HAP-1 (cell line): ENCODE data around the gene C16orf54.
"Not testable (repeated sequence)": the region's sequence is repeated elsewhere in the genome, so short reads cannot be mapped to it uniquely, and the experiment has no call there.

Source experiments
- DNase-seq, 2 experiments: peaks; one replicate each; pipeline ENCODE4 v3.0.0-alpha.2; 2016 to 2020; ENCODE audit warnings: low spot score in 2 of 2
- H3K27me3 ChIP-seq: fragments of 250-450 bp; sonication (Bioruptor Pico); 2 replicates; pipeline ENCODE4 v1.5.1; 2020; ENCODE audit warnings: low read depth, mild to moderate bottlenecking, moderate library complexity
- H3K36me3 ChIP-seq: fragments of 250-450 bp; sonication (Bioruptor Pico); replicated peaks from 2 replicates; pipeline ENCODE4 v1.5.1; 2020; ENCODE audit warnings: mild to moderate bottlenecking
- H3K4me1 ChIP-seq: fragments of 250-450 bp; sonication (Bioruptor Pico); 2 replicates; pipeline ENCODE4 v1.5.1; 2020; ENCODE audit warnings: mild to moderate bottlenecking
- H3K4me3 ChIP-seq: fragments of 250-450 bp; sonication (Bioruptor Pico); 2 replicates; pipeline ENCODE4 v1.5.1; 2020; ENCODE audit warnings: mild to moderate bottlenecking, moderate library complexity
- H3K9me3 ChIP-seq: fragments of 250-450 bp; sonication (Bioruptor Pico); 2 replicates; pipeline ENCODE4 v1.5.1; 2020; ENCODE audit warnings: mild to moderate bottlenecking, moderate library complexity
- in situ Hi-C: fragments of 300-500 bp; cut with MboI; formaldehyde crosslinking; loops from 3 replicates; pipeline ENCODE4 v1.14.3; 2020; ENCODE audit warnings: low sequenced_read_pairs, inconsistent platforms, mixed read lengths

The C16orf54 gene

GRCh38 chr16:29699324-29700219 lies 46.2 kb downstream of the C16orf54 start:
- in situ Hi-C loops, result loop anchor here (10.0 kb wide), 1 partner anchor 325 kb away; the partner anchor contains the start of gene C16orf92
- H3K36me3 ChIP-seq, result no peaks in the 10 kb centered on the region
- DNase-seq, result no peak
- H3K4me1 ChIP-seq, result peaks cover 3% of the 10 kb centered on the region; the same call in 1 of the 2 replicates
- no peaks in the 10 kb centered on the region; the same call in 1 of the 2 replicates for H3K9me3 ChIP-seq
- H3K27me3 ChIP-seq, result no peaks in the 10 kb centered on the region
- no peak overlapping the region for H3K4me3 ChIP-seq

GRCh38 chr16:29698484-29699323 lies 47.1 kb downstream of the C16orf54 start:
- in situ Hi-C loops, result loop anchor here (10.0 kb wide), 1 partner anchor 326 kb away; the partner anchor contains the start of gene C16orf92
- no peaks in the 10 kb centered on the region for H3K36me3 ChIP-seq
- DNase-seq, result no peak
- no peaks in the 10 kb centered on the region for H3K27me3 ChIP-seq
- H3K4me1 ChIP-seq, result peaks cover 3% of the 10 kb centered on the region; the same call in 1 of the 2 replicates
- H3K9me3 ChIP-seq, result no peaks in the 10 kb centered on the region; the same call in 1 of the 2 replicates
- no peak overlapping the region for H3K4me3 ChIP-seq

- Histone ChIP-seq H3K4me1 (peaks cover 3% of the 10 kb centered on the region; the same call in 1 of the 2 replicates), H3K4me3 (no peak overlapping the region), H3K27me3 (no peaks in the 10 kb centered on the region), H3K36me3 (no peaks in the 10 kb centered on the region), H3K9me3 (no peaks in the 10 kb centered on the region; the same call in 1 of the 2 replicates)
- in situ Hi-C loops, result loop anchor here (10.0 kb wide), 1 partner anchor 327 kb away; the partner anchor contains the start of gene C16orf92
- no peak for DNase-seq
Measured at GRCh38 chr16:29698042-29698441, 47.7 kb downstream of the C16orf54 start.

- Histone ChIP-seq H3K4me1 (peaks cover 3% of the 10 kb centered on the region; the same call in 1 of the 2 replicates), H3K27me3 (no peaks in the 10 kb centered on the region), H3K9me3 (no peaks in the 10 kb centered on the region; the same call in 1 of the 2 replicates), H3K4me3 (no peak overlapping the region), H3K36me3 (no peaks in the 10 kb centered on the region)
- in situ Hi-C loops, result loop anchor here (10.0 kb wide), 1 partner anchor 327 kb away; the partner anchor contains the start of gene C16orf92
- no peak for DNase-seq
Measured at GRCh38 chr16:29697391-29697790, 48.4 kb downstream of the C16orf54 start.

GRCh38 chr16:29696881-29697331 lies 48.9 kb downstream of the C16orf54 start:
- Histone ChIP-seq H3K4me1 (no peaks in the 10 kb centered on the region), H3K36me3 (no peaks in the 10 kb centered on the region), H3K4me3 (no peak overlapping the region), H3K27me3 (no peaks in the 10 kb centered on the region), H3K9me3 (no peaks in the 10 kb centered on the region; the same call in 1 of the 2 replicates)
- in situ Hi-C loops, result loop anchor here (10.0 kb wide), 1 partner anchor 328 kb away; the partner anchor contains the start of gene C16orf92
- DNase-seq, result no peak

- not testable (repeated sequence) for H3K4me1 ChIP-seq, H3K36me3 ChIP-seq
- in situ Hi-C loops, result loop anchor here (10.0 kb wide), 1 partner anchor 329 kb away; the partner anchor contains the start of gene C16orf92
Measured at GRCh38 chr16:29695675-29696074, 50.1 kb downstream of the C16orf54 start.

GRCh38 chr16:29694384-29695195 lies 51.2 kb downstream of the C16orf54 start:
- no peaks in the 10 kb centered on the region; the same call in 1 of the 2 replicates for H3K9me3 ChIP-seq
- H3K36me3 ChIP-seq, result no peaks in the 10 kb centered on the region
- H3K4me3 ChIP-seq, result no peak overlapping the region
- in situ Hi-C loops, result loop anchor here (10.0 kb wide), 1 partner anchor 330 kb away; the partner anchor contains the start of gene C16orf92
- no peaks in the 10 kb centered on the region for H3K27me3 ChIP-seq
- DNase-seq, result no peak
- no peaks in the 10 kb centered on the region for H3K4me1 ChIP-seq

More at GRCh38 chr16:29695675-29696074, 50.1 kb downstream of the C16orf54 start:
- not testable (repeated sequence) for H3K27me3 ChIP-seq, H3K9me3 ChIP-seq, DNase-seq, H3K4me3 ChIP-seq

GRCh38 chr16:29692606-29693005 lies 53.2 kb downstream of the C16orf54 start:
- H3K36me3 ChIP-seq, DNase-seq: not testable (repeated sequence)
- in situ Hi-C loops, result loop anchor here (10.0 kb wide), 1 partner anchor 332 kb away; the partner anchor contains the start of gene C16orf92

More at GRCh38 chr16:29692606-29693005, 53.2 kb downstream of the C16orf54 start:
- H3K4me3 ChIP-seq, H3K27me3 ChIP-seq, H3K9me3 ChIP-seq, H3K4me1 ChIP-seq: not testable (repeated sequence)
